ENCODE data around the gene PRKD1.

Gene PRKD1

DNA sequence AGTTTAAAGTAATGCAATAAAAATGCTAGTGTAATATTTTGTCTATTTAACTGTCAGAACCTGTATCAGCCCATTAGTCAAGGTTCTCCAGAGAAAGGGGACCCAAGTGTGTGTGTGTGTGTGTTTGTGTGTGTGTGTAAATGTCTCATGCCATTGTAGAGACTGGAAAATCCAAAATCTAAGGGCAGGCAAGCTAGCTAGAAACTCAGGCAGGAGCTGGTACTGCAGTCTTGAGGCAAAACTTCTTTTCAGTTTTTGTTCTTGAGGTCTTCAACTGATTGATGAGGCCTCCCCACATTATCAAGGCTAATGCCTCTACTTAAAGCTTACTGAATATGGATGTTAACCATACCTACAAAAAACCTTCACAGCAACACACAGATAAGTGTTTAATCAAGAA, 126.7 kb downstream of the PRKD1 start:
- Histone ChIP-seq H3K36me3 (ENCODE audit: low read depth) (no peaks in the 10 kb centered on the region), H3K9me3 (ENCODE audit: severe bottlenecking) (no peaks in the 10 kb centered on the region), H3K4me1 (ENCODE audit: insufficient read depth, poor library complexity, severe bottlenecking) (peaks cover 3% of the 10 kb centered on the region), H3K27me3 (ENCODE audit: insufficient read depth, poor library complexity, severe bottlenecking) (peaks cover 6% of the 10 kb centered on the region), H3K27ac (ENCODE audit: poor library complexity, severe bottlenecking) (no peak overlapping the region), H3K4me3 (ENCODE audit: severe bottlenecking) (no peak overlapping the region)
- no peak for ATAC-seq (ENCODE audit: low read depth)
- TF ChIP-seq, protein P1, sequence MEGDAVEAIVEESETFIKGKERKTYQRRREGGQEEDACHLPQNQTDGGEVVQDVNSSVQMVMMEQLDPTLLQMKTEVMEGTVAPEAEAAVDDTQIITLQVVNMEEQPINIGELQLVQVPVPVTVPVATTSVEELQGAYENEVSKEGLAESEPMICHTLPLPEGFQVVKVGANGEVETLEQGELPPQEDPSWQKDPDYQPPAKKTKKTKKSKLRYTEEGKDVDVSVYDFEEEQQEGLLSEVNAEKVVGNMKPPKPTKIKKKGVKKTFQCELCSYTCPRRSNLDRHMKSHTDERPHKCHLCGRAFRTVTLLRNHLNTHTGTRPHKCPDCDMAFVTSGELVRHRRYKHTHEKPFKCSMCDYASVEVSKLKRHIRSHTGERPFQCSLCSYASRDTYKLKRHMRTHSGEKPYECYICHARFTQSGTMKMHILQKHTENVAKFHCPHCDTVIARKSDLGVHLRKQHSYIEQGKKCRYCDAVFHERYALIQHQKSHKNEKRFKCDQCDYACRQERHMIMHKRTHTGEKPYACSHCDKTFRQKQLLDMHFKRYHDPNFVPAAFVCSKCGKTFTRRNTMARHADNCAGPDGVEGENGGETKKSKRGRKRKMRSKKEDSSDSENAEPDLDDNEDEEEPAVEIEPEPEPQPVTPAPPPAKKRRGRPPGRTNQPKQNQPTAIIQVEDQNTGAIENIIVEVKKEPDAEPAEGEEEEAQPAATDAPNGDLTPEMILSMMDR (IDR thresholded peaks at IDR 0.05; ENCODE audit: poor library complexity, severe bottlenecking): no peak
- DNase-seq (ENCODE audit: low spot score): no peak

DNA sequence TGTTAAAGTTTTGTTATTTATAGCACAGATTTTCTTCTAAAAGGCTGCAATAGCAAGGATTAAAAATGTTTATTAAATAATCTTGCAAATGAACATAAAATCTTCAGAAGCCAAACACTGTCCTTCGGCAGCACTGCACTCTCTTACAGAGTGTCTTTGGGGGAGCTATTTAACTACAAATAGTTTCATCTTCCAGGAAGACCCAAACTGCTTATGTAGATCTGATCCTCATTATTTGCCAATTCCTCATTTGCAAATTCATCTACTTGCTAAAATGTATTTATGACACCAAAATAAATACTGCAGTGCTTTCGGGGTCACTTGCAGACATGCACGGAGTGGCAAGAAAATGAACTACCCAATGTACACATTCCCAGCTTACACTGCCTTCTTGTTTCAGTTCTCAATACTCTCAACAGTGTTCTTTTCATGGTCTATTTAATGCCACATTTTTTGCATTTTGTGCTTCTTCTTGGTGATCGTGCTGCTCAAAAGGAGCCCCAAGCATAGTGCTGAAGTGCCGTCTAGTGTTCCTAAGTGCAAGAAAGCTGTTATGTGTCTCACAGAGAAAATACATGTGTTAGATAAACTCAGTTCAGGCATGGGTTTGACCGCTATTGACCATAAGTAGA, 128.1 kb downstream of the PRKD1 start:
- peaks cover 6% of the 10 kb centered on the region for H3K27me3 ChIP-seq (ENCODE audit: insufficient read depth, poor library complexity, severe bottlenecking)
- no peaks in the 10 kb centered on the region for H3K4me1 ChIP-seq (ENCODE audit: insufficient read depth, poor library complexity, severe bottlenecking)
- no peak overlapping the region for H3K4me3 ChIP-seq (ENCODE audit: severe bottlenecking)
- no peaks in the 10 kb centered on the region for H3K9me3 ChIP-seq (ENCODE audit: severe bottlenecking)
- ATAC-seq (ENCODE audit: low read depth) (no peak), DNase-seq (ENCODE audit: low spot score) (no peak)
- H3K27ac ChIP-seq (ENCODE audit: poor library complexity, severe bottlenecking): no peak overlapping the region
- no peaks in the 10 kb centered on the region; the same call in 1 of the 2 replicates for H3K36me3 ChIP-seq (ENCODE audit: low read depth)
- TF ChIP-seq, protein P1 (IDR thresholded peaks at IDR 0.05; ENCODE audit: poor library complexity, severe bottlenecking): no peak

DNA sequence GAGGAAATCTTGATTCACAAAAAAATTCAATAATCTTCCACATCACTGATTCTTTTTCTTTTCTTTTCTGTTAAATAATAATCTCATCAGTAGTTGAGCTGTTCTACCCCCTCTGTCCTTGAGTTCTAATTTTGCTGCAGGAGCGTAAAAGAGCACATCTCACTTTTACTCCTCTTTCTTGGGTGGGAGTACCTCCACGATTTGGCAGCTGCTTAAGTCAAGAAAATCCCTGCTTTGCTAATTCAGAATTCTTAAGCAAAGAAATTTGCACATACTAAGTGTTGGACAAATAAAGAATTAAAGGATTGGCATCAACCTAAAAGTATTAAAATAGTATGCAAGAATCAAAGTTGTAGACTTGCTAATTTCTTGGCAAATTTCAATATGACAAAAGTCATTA, 128.8 kb downstream of the PRKD1 start:
- H3K27me3 ChIP-seq (ENCODE audit: insufficient read depth, poor library complexity, severe bottlenecking): peaks cover 6% of the 10 kb centered on the region
- H3K27ac ChIP-seq (ENCODE audit: poor library complexity, severe bottlenecking): no peak overlapping the region
- ATAC-seq (ENCODE audit: low read depth) (no peak), DNase-seq (ENCODE audit: low spot score) (no peak)
- H3K4me3 ChIP-seq (ENCODE audit: severe bottlenecking): no peak overlapping the region
- no peaks in the 10 kb centered on the region for H3K4me1 ChIP-seq (ENCODE audit: insufficient read depth, poor library complexity, severe bottlenecking)
- H3K9me3 ChIP-seq (ENCODE audit: severe bottlenecking): no peaks in the 10 kb centered on the region
- no peaks in the 10 kb centered on the region; the same call in 1 of the 2 replicates for H3K36me3 ChIP-seq (ENCODE audit: low read depth)
- TF ChIP-seq, protein P1 (IDR thresholded peaks at IDR 0.05; ENCODE audit: poor library complexity, severe bottlenecking): no peak

DNA sequence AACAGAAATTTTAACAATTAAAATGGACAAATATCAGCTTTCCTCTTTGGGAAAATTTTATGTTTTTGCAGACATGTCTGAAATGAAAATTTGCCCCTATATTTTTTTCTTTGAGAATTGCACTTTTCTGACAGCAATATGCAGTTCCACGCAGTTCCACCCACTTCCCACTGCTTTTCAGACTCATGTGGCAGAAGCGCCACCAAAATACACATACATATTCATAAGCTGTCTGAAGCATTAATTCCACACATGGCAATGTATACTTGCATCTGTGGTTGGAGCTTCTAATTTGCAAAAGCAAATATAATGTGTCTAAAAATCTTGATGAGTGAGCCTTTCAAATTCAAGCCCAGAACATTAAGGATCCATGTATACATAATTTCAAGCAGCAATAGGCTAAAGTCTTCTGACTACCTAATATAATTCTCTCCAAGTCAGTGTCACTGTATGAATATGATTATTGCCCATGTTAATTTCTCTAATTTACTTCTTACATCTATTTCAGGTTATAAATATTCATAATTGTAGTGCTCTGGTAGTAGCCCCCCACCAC, 129.5 kb downstream of the PRKD1 start:
- DNase-seq (ENCODE audit: low spot score) (no peak), ATAC-seq (ENCODE audit: low read depth) (no peak)
- Histone ChIP-seq H3K27ac (ENCODE audit: poor library complexity, severe bottlenecking) (no peak overlapping the region), H3K9me3 (ENCODE audit: severe bottlenecking) (no peaks in the 10 kb centered on the region), H3K4me3 (ENCODE audit: severe bottlenecking) (no peak overlapping the region), H3K27me3 (ENCODE audit: insufficient read depth, poor library complexity, severe bottlenecking) (peaks cover 6% of the 10 kb centered on the region), H3K4me1 (ENCODE audit: insufficient read depth, poor library complexity, severe bottlenecking) (no peaks in the 10 kb centered on the region), H3K36me3 (ENCODE audit: low read depth) (no peaks in the 10 kb centered on the region; the same call in 1 of the 2 replicates)
- TF ChIP-seq, protein P1 (IDR thresholded peaks at IDR 0.05; ENCODE audit: poor library complexity, severe bottlenecking): no peak

DNA sequence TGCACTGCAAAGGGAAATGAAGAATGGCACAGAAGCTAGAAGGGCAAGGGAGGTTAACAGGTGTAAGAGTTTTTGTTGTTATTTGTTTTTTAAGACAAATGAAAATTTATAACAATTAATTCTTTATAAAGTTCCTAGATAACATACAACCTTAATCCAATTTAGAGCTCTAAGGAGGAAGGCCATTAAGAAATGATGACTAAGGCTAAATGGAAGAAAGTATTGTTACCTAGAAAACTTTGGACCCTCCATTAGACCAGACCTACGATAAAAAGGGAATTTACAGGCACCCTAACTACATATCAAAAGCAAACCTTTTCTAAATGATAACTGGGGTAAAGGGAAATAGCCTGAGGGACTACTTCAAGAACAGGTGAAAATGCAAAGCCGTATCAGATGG, 130.8 kb downstream of the PRKD1 start:
- Histone ChIP-seq H3K36me3 (ENCODE audit: low read depth) (no peaks in the 10 kb centered on the region; the same call in 1 of the 2 replicates), H3K27me3 (ENCODE audit: insufficient read depth, poor library complexity, severe bottlenecking) (peaks cover 6% of the 10 kb centered on the region), H3K4me3 (ENCODE audit: severe bottlenecking) (no peak overlapping the region), H3K27ac (ENCODE audit: poor library complexity, severe bottlenecking) (no peak overlapping the region), H3K9me3 (ENCODE audit: severe bottlenecking) (no peaks in the 10 kb centered on the region), H3K4me1 (ENCODE audit: insufficient read depth, poor library complexity, severe bottlenecking) (no peaks in the 10 kb centered on the region)
- ATAC-seq (ENCODE audit: low read depth): no peak
- no peak for DNase-seq (ENCODE audit: low spot score)
- TF ChIP-seq, protein P1 (IDR thresholded peaks at IDR 0.05; ENCODE audit: poor library complexity, severe bottlenecking): no peak

Data from RWPE2 (cell line).